ENCODE results near the gene UGT1A4.

DNA sequence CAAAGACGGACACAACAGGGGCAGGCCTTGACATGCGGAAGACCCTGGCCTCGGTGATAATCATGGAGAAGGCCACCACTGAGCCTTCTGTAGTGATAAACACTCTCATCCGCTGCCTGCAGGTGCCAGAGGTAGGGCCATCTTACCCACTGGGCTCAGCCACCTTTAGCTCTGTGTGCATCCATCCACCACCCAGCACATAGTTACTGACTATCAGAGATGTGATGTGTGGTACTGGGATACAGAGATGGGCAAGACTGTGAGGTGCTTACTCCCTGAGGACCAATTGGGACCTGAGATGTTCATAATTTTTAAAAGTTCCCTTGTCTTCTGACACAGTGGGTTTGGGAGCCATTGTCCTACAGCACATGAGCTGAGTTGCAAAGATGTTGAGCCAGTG, 61.2 kb downstream of the UGT1A4 start:
- TF ChIP-seq CTCF (IDR thresholded peaks at IDR 0.05) (no peak), POLR2A (IDR thresholded peaks at IDR 0.05) (no peak), POLR2AphosphoS5 (IDR thresholded peaks at IDR 0.05) (no peak)
